ENCODE measurements around the gene SHOC2.

DNA sequence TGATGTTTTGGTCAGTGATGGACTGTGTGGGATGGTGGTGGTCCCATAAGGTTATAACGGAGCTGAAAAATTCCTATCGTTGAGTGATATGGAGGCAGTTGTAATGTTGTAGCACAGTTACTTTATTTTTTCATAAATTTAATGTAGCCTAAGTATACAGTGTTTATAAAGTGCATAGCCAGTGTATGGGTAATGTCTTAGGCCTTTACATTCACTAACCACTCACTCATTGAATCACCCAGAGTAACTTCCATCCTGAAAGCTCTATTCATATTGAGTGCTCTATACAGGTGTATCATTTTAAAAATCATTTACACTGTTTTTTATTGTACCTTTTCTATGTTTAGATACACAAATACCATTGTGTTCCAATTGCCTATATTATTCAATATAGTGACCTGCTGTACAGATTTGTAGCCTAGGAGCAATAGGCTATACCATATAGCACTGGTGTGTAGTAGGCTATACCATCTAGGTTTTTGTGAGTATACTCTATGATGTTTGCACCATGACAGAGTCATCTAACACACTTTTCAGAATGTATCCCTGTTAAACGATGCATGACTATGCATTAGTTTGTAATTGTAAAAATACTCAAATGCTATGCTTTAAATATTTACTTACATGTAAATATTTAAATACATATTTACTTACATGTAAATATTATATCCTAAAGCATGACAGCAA, 26.7 kb upstream of the SHOC2 start:
- TF ChIP-seq, protein P1, sequence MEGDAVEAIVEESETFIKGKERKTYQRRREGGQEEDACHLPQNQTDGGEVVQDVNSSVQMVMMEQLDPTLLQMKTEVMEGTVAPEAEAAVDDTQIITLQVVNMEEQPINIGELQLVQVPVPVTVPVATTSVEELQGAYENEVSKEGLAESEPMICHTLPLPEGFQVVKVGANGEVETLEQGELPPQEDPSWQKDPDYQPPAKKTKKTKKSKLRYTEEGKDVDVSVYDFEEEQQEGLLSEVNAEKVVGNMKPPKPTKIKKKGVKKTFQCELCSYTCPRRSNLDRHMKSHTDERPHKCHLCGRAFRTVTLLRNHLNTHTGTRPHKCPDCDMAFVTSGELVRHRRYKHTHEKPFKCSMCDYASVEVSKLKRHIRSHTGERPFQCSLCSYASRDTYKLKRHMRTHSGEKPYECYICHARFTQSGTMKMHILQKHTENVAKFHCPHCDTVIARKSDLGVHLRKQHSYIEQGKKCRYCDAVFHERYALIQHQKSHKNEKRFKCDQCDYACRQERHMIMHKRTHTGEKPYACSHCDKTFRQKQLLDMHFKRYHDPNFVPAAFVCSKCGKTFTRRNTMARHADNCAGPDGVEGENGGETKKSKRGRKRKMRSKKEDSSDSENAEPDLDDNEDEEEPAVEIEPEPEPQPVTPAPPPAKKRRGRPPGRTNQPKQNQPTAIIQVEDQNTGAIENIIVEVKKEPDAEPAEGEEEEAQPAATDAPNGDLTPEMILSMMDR (conservative IDR thresholded peaks at IDR 0.05) = no peak
- no peak for TF ChIP-seq ZFX (IDR thresholded peaks at IDR 0.05)
